A549 (cell line): ENCODE data around the gene CLIC5.

ENCODE experiments used
- CHD4 ChIP-seq: fragments of 200-600 bp; sonication (generic); IDR thresholded peaks from 2 replicates; pipeline ENCODE4 v1.6.1; 2016; ENCODE audit warnings: antibody characterized with exemption, mild to moderate bottlenecking, borderline replicate concordance
- HOXA7 ChIP-seq: fragments of 250-450 bp; sonication (Bioruptor Pico); IDR thresholded peaks from 2 replicates; pipeline ENCODE4 v1.5.0; 2020; ENCODE audit warnings: mild to moderate bottlenecking, moderate library complexity
- MAZ ChIP-seq: fragments of 150-350 bp; IDR thresholded peaks from 2 replicates; pipeline ENCODE4 v1.6.1; 2014; ENCODE audit warnings: antibody characterized with exemption, low read depth, low read length, borderline replicate concordance
- POLR2A ChIP-seq: IDR thresholded peaks from 2 replicates; pipeline ENCODE4 v1.6.1; 2012; ENCODE audit warnings: mild to moderate bottlenecking, low read length
- TF ChIP-seq, protein P1 (sequence below): fragments of >200 bp; sonication (Bioruptor Twin); formaldehyde crosslinking; IDR thresholded peaks from 3 replicates; pipeline ENCODE4 v1.5.1; 2016

GRCh38 chr6:46059608-46060007 lies 43.9 kb upstream of the CLIC5 start:
- TF ChIP-seq, protein P1, sequence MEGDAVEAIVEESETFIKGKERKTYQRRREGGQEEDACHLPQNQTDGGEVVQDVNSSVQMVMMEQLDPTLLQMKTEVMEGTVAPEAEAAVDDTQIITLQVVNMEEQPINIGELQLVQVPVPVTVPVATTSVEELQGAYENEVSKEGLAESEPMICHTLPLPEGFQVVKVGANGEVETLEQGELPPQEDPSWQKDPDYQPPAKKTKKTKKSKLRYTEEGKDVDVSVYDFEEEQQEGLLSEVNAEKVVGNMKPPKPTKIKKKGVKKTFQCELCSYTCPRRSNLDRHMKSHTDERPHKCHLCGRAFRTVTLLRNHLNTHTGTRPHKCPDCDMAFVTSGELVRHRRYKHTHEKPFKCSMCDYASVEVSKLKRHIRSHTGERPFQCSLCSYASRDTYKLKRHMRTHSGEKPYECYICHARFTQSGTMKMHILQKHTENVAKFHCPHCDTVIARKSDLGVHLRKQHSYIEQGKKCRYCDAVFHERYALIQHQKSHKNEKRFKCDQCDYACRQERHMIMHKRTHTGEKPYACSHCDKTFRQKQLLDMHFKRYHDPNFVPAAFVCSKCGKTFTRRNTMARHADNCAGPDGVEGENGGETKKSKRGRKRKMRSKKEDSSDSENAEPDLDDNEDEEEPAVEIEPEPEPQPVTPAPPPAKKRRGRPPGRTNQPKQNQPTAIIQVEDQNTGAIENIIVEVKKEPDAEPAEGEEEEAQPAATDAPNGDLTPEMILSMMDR = no peak
- no peak for TF ChIP-seq HOXA7 (CRISPR knock-in tag)
- no peak for TF ChIP-seq MAZ
- no peak for TF ChIP-seq POLR2A
- TF ChIP-seq CHD4 = no peak
